Thyroid gland (tissue), 4 donors: ENCODE data around the gene RASAL1. TPM values are rescaled to one million over a fixed set of nuclear protein-coding genes. Genes with fewer than 3 reads are reported as not detected.

Source experiments
- DNase-seq, 2 donors: peaks; one replicate each; pipeline ENCODE4 v3.0.0-alpha.2; 2019
- H3K27ac ChIP-seq, 3 donors: fragments of 200-600 bp; sonication (generic); 1 replicate in 2 of 3; 2 replicates in 1 of 3; pipeline ENCODE4 v1.5.1; 2016 to 2019; ENCODE audit warnings: mild to moderate bottlenecking in 1 of 3, moderate library complexity in 1 of 3
- H3K27me3 ChIP-seq: fragments of 200-600 bp; sonication (generic); one replicate; pipeline ENCODE4 v1.5.1; 2019
- H3K36me3 ChIP-seq, 2 donors: fragments of 200-600 bp; sonication (generic); one replicate each; pipeline ENCODE4 v1.5.1; 2016 to 2019
- H3K4me1 ChIP-seq, 2 donors: fragments of 200-600 bp; sonication (generic); one replicate each; pipeline ENCODE4 v1.5.1; 2017 to 2019
- H3K4me3 ChIP-seq, 3 donors: fragments of 200-600 bp; sonication (generic); replicated peaks in 1 of 3; 1 replicate in 2 of 3; 2 replicates in 1 of 3; pipeline ENCODE4 v1.5.1; 2016; ENCODE audit warnings: mild to moderate bottlenecking in 1 of 3
- H3K9me3 ChIP-seq: fragments of 200-600 bp; sonication (generic); one replicate; pipeline ENCODE4 v1.5.1; 2017
- POLR2A ChIP-seq, 2 donors: fragments of 450-650 bp; IDR thresholded peaks; one replicate each; pipeline ENCODE4 v1.6.1; 2017; ENCODE audit warnings: antibody characterized with exemption in 2 of 2, mild to moderate bottlenecking in 2 of 2, moderate library complexity in 1 of 2
- WGBS, 2 donors: methylation state at CpG; one replicate each; pipeline ENCODE4 v1.1.5; 2017; 5-methylcytosine and 5-hydroxymethylcytosine counted together
- intact Hi-C: fragments of 100-400 bp; cut with DNase I; formaldehyde crosslinking; loops from one replicate; pipeline ENCODE4 v1.15.1; 2023
- total RNA-seq, 4 donors: library from RNA; depleted of rRNA; stranded (reverse); fragments of >200 nt; gene quantifications; one replicate each; pipeline ENCODE4 v1.2.3, GENCODE V29; 2016
- TF ChIP-seq, protein P1 (sequence below), 6 experiments: fragments of 200-600 bp in 3 of 6; fragments of 450-650 bp in 3 of 6; sonication (generic) in 3 of 6; IDR thresholded peaks; one replicate each; pipeline ENCODE4 v1.5.1; 2016 to 2019; ENCODE audit warnings: antibody characterized with exemption in 6 of 6, mild to moderate bottlenecking in 2 of 6, inconsistent platforms in 1 of 6, moderate library complexity in 1 of 6

RASAL1 gene
- total RNA-seq, 4 donors from 2014 or later = 27.3 to 52.9 (median 45.1) TPM

DNA sequence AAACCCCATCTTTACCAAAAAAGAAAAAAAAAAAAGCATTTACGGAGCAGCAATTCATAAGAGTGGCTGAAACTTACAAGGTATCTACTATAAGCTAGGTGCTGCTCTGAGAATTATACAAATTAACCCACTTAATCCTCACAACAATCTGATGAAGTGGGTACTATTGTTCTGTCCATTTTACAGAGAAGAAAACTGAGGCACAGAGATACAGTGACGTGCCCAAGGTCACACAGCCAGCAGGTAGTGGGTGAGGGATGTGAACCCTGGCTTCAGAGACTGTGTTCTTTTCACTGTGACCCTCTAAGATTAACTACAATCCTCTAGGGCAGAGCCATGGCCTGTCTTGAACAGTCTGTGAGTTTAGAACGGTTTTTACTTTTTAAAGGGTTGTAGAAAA, 46.4 kb upstream of the RASAL1 start:
- no peaks in the 10 kb centered on the region for H3K9me3 ChIP-seq
- intact Hi-C loops = no loop called here
- 84 to 92% methylated on average over 3 of the region's 3 CpGs for WGBS, 2 donors

DNA sequence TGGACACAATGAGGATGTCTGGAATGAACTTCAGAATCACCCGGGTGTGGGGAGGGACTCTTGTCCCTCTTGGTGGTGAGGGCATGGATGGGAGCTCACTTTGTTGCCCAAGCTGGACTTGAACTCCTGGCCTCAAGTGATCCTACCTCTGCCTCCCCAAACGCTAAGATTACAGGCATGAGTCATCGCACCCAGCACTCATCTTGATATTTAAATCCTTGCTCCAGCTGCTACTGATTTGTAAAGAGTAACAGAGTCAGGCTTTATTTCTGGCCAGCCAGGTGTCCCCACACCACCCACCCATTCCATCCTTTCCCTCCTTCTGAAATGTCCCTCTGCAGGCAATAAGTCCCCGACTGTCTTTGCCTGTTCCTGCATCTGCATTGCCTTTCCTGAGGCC, 44.8 kb upstream of the RASAL1 start:
- Histone ChIP-seq H3K27ac (no peak overlapping the region), H3K36me3 (peaks cover 42 to 50% of the 10 kb centered on the region in 2 donors), H3K4me3 (no peak overlapping the region), H3K9me3 (no peaks in the 10 kb centered on the region), H3K4me1 (peaks cover 7 to 14% of the 10 kb centered on the region in 2 donors), H3K27me3 (no peaks in the 10 kb centered on the region)
- WGBS, 2 donors = 84 to 90% methylated on average over 4 of the region's 4 CpGs
- TF ChIP-seq POLR2A (IDR thresholded peaks at IDR 0.05) = no peak
- TF ChIP-seq, protein P1, sequence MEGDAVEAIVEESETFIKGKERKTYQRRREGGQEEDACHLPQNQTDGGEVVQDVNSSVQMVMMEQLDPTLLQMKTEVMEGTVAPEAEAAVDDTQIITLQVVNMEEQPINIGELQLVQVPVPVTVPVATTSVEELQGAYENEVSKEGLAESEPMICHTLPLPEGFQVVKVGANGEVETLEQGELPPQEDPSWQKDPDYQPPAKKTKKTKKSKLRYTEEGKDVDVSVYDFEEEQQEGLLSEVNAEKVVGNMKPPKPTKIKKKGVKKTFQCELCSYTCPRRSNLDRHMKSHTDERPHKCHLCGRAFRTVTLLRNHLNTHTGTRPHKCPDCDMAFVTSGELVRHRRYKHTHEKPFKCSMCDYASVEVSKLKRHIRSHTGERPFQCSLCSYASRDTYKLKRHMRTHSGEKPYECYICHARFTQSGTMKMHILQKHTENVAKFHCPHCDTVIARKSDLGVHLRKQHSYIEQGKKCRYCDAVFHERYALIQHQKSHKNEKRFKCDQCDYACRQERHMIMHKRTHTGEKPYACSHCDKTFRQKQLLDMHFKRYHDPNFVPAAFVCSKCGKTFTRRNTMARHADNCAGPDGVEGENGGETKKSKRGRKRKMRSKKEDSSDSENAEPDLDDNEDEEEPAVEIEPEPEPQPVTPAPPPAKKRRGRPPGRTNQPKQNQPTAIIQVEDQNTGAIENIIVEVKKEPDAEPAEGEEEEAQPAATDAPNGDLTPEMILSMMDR (IDR thresholded peaks at IDR 0.05) = no peak
- DNase-seq = no peak
- intact Hi-C loops = no loop called here

More for the DNA sequence above, 46.4 kb upstream of the RASAL1 start:
- no peak for DNase-seq
- Histone ChIP-seq H3K27me3 (no peaks in the 10 kb centered on the region), H3K4me3 (no peak overlapping the region), H3K36me3 (peaks cover 36 to 37% of the 10 kb centered on the region in 2 donors), H3K27ac (no peak overlapping the region), H3K4me1 (peaks cover 12 to 23% of the 10 kb centered on the region in 2 donors)
- TF ChIP-seq, protein P1 (IDR thresholded peaks at IDR 0.05) = no peak
- TF ChIP-seq POLR2A (IDR thresholded peaks at IDR 0.05) = no peak

DNA sequence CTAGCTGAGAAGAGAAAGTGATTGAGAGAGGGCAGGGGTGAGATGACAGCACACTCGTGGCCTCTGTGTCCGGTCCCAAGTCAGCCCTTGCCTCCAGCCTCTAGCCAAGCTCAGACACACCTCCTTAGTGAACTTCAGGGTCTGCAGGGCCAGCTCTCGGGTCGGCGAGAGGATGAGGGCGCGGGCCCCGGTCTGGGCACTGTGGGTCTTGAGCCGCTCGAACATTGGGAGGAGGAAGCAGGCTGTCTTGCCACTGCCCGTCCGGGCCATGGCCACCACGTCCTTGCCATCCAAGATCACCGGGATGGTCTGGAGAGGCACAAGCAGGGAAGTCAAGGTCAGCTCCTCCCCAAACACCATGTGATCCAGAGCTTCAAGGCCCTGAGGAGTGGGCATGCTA, 43.5 kb upstream of the RASAL1 start:
- WGBS, 2 donors = 94 to 96% methylated on average over 4 to 9 of the region's 14 CpGs
- peaks cover 3 to 9% of the 10 kb centered on the region in 2 donors for H3K4me1 ChIP-seq
- no peak overlapping the region for H3K27ac ChIP-seq
- TF ChIP-seq, protein P1 (IDR thresholded peaks at IDR 0.05) = no peak
- no peak for TF ChIP-seq POLR2A (IDR thresholded peaks at IDR 0.05)
- no peak for DNase-seq
- H3K27me3 ChIP-seq = no peaks in the 10 kb centered on the region
- H3K9me3 ChIP-seq = no peaks in the 10 kb centered on the region
- H3K36me3 ChIP-seq = peaks cover 45 to 56% of the 10 kb centered on the region in 2 donors
- intact Hi-C loops = no loop called here
- H3K4me3 ChIP-seq = no peak overlapping the region

DNA sequence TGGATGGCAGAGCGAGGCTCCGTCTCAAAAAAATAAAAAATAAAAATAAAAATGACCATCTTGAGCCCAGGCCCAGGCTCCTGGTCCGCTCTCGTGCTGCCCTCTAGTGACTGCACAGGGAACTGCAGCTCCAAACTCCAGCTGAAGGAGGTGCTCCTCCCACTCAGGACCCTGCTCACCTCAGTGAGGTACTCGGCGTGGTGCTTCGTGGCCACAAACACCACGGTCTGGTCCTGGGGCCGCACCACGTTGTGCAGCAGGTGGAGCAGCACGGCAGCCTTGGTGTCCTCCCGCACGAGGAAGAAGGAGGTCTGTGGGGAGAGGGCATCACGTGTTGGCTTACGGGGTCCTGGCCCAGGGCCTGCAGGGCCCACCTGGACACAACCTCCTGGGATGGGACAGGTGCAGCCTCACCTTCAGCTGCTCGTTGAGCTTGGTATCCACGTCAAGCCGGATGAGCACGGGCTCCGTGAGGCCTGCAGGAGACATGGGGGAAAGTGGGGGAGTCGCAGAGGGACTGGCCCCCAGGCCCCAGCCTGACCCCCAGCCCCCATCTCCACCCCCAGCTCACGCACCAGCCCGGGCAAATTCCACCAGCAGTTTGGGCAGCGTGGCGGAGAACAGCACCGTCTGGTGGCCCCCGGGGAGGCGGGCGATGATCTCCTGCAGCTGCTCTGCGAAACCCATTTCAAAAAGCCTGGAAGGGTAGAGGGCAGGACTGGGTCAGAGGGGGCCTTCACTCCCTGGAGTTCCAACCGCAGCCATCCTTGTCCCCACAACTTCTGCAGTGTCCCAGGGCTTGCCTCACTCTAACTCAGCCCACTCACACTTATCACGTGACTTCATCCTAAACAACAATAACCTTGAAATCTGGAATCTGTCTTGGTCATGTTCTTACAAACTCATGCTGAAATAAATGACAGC, 39.2 kb upstream of the RASAL1 start:
- intact Hi-C loops = loop anchor here (2.0 kb wide), 1 partner anchor 126 kb away; no protein-coding TSS in a partner anchor

More for the DNA sequence above, 39.2 kb upstream of the RASAL1 start:
- TF ChIP-seq, protein P1 (IDR thresholded peaks at IDR 0.05) = peak; percentile 93 to 100 (median 98)
- TF ChIP-seq POLR2A (IDR thresholded peaks at IDR 0.05) = no peak
- Histone ChIP-seq H3K4me1 (peaks cover 3 to 17% of the 10 kb centered on the region in 2 donors), H3K4me3 (no peak overlapping the region), H3K27ac (no peak overlapping the region), H3K9me3 (no peaks in the 10 kb centered on the region), H3K36me3 (peaks cover 62 to 74% of the 10 kb centered on the region in 2 donors), H3K27me3 (no peaks in the 10 kb centered on the region)
- DNase-seq = peak; percentile 80
- WGBS, 2 donors = 61 to 63% methylated on average over 15 to 26 of the region's 32 CpGs
